Measurements from ENCODE around the gene RAP1A. TPM values are rescaled to one million over a fixed set of nuclear protein-coding genes. Genes with fewer than 3 reads are reported as not detected.
"Not testable (repeated sequence)": the region's sequence is repeated elsewhere in the genome, so short reads cannot be mapped to it uniquely, and the experiment has no call there.

Gene RAP1A
- total RNA-seq, 2 donors from 2014 or later = 83.9 to 146 TPM

GRCh38 chr1:111630567-111630966, 11.0 kb downstream of the RAP1A start:
- Histone ChIP-seq H3K4me1 (no peaks in the 10 kb centered on the region), H3K36me3 (no peaks in the 10 kb centered on the region), H3K27ac (no peak overlapping the region), H3K9me3 (no peaks in the 10 kb centered on the region), H3K9ac (ENCODE audit: low read depth in 2 of 2, low read length in 2 of 2) (no peak overlapping the region), H3K27me3 (no peaks in the 10 kb centered on the region), H3K4me3 (no peak overlapping the region)
- intact Hi-C loops (cut with DNase I) = no loop called here
- DNase-seq = no peak
- TF ChIP-seq, protein P1, sequence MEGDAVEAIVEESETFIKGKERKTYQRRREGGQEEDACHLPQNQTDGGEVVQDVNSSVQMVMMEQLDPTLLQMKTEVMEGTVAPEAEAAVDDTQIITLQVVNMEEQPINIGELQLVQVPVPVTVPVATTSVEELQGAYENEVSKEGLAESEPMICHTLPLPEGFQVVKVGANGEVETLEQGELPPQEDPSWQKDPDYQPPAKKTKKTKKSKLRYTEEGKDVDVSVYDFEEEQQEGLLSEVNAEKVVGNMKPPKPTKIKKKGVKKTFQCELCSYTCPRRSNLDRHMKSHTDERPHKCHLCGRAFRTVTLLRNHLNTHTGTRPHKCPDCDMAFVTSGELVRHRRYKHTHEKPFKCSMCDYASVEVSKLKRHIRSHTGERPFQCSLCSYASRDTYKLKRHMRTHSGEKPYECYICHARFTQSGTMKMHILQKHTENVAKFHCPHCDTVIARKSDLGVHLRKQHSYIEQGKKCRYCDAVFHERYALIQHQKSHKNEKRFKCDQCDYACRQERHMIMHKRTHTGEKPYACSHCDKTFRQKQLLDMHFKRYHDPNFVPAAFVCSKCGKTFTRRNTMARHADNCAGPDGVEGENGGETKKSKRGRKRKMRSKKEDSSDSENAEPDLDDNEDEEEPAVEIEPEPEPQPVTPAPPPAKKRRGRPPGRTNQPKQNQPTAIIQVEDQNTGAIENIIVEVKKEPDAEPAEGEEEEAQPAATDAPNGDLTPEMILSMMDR (IDR thresholded peaks at IDR 0.05) = no peak

DNA sequence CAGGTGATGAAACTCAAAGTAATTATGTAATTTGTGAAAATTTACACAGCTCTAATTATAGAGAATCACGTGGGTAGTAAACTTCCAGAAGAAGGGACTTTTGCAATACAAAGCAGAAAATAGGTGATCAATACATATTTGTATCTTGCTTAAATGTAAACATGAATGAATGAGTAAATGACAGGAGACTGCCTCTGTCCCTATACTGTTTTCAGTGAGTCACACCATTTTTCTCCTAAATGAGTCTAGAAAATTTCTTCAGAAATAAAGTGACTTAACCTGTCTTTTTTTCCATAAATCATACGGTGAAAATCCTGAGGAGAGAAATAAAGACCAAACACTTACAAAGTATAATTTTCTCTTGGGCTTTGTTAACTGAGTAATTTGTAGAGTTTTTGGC, 11.9 kb downstream of the RAP1A start:
- Histone ChIP-seq H3K27ac (no peak overlapping the region), H3K36me3 (no peaks in the 10 kb centered on the region), H3K4me1 (no peaks in the 10 kb centered on the region), H3K27me3 (no peaks in the 10 kb centered on the region), H3K9ac (ENCODE audit: low read depth in 2 of 2, low read length in 2 of 2) (no peak overlapping the region), H3K4me3 (no peak overlapping the region), H3K9me3 (no peaks in the 10 kb centered on the region)
- TF ChIP-seq, protein P1 (IDR thresholded peaks at IDR 0.05) = no peak
- intact Hi-C loops (cut with DNase I) = no loop called here
- DNase-seq = no peak

DNA sequence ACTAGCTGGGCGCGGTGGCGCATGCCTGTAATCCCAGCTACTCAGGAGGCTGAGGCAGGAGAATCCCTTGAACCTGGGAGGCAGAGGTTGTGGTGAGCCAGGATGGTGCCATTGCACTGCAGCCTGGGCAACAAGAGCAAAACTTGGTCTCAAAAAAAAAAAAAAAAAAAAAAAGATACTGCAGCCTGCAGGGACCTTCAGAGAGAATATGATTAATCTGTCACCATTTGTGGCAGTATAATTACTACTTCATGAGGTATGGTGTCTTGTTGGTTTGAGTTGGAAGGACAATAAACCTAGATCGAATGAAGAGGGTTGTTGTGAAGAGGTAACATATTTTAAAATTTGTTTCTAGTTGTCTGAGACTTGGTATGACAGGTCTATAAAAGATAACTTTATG, 13.2 kb downstream of the RAP1A start:
- H3K4me3 ChIP-seq; H3K27me3 ChIP-seq; H3K9ac ChIP-seq (ENCODE audit: low read depth in 2 of 2, low read length in 2 of 2); H3K4me1 ChIP-seq; H3K9me3 ChIP-seq; DNase-seq; intact Hi-C loops (cut with DNase I); H3K36me3 ChIP-seq; H3K27ac ChIP-seq: not testable (repeated sequence)

GRCh38 chr1:111633736-111634247, 14.2 kb downstream of the RAP1A start:
- TF ChIP-seq, protein P1 (IDR thresholded peaks at IDR 0.05) = no peak
- DNase-seq = no peak
- Histone ChIP-seq H3K9ac (ENCODE audit: low read depth in 2 of 2, low read length in 2 of 2) (no peak overlapping the region), H3K36me3 (no peaks in the 10 kb centered on the region), H3K9me3 (no peaks in the 10 kb centered on the region), H3K27ac (no peak overlapping the region), H3K4me1 (peaks cover 5% of the 10 kb centered on the region), H3K4me3 (no peak overlapping the region), H3K27me3 (no peaks in the 10 kb centered on the region)
- intact Hi-C loops (cut with DNase I) = no loop called here

DNA sequence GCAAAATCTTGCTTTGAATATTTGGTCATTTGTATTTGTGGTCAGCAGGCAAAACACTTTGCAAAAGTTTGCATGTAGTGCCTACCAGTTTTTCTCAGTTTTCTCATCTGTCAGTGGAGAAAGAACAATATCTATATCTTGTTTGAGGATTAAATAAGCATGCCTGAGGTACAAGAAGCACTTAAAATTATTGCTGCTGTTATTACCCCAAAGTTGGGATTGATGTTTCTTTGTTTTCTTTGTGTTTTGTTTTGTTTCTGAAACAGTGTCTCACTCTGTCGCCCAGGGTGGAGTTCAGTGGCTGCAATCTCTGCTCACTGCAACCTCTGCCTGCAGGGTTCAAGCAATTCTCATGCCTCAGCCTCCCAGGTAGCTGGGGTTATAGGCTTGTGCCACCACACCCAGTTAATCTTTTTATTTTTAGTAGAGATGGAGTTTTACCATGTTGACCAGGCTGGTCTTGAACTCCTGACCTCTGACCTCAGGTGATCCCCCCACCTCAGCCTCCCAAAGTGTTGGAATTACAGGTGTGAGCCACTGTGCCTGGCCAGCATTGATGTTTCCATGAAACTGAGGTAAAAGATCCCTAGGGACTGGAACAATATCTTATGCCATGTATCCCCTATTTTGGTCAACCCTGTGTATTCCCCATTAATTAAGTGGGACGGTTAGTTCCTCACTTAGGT, 15.9 kb downstream of the RAP1A start:
- TF ChIP-seq, protein P1 (IDR thresholded peaks at IDR 0.05) = no peak
- H3K27ac ChIP-seq = no peak overlapping the region
- H3K9me3 ChIP-seq = no peaks in the 10 kb centered on the region

GRCh38 chr1:111638320-111638719, 18.7 kb downstream of the RAP1A start:
- no peak overlapping the region for H3K27ac ChIP-seq
- TF ChIP-seq, protein P1 (IDR thresholded peaks at IDR 0.05) = no peak
- H3K27me3 ChIP-seq = no peaks in the 10 kb centered on the region
- intact Hi-C loops (cut with DNase I) = no loop called here
- no peak overlapping the region for H3K4me3 ChIP-seq
- H3K4me1 ChIP-seq = peaks cover 7% of the 10 kb centered on the region
- H3K9me3 ChIP-seq = no peaks in the 10 kb centered on the region
- no peak overlapping the region for H3K9ac ChIP-seq (ENCODE audit: low read depth in 2 of 2, low read length in 2 of 2)
- no peaks in the 10 kb centered on the region for H3K36me3 ChIP-seq
- DNase-seq = no peak

More for the DNA sequence above, 15.9 kb downstream of the RAP1A start:
- H3K27me3 ChIP-seq = no peaks in the 10 kb centered on the region
- peaks cover 7% of the 10 kb centered on the region for H3K4me1 ChIP-seq
- no peaks in the 10 kb centered on the region for H3K36me3 ChIP-seq
- no peak overlapping the region for H3K4me3 ChIP-seq
- H3K9ac ChIP-seq (ENCODE audit: low read depth in 2 of 2, low read length in 2 of 2) = no peak overlapping the region
- intact Hi-C loops (cut with DNase I) = no loop called here
- no peak for DNase-seq
